ENCODE results near the gene MEGF11.

The MEGF11 gene

DNA sequence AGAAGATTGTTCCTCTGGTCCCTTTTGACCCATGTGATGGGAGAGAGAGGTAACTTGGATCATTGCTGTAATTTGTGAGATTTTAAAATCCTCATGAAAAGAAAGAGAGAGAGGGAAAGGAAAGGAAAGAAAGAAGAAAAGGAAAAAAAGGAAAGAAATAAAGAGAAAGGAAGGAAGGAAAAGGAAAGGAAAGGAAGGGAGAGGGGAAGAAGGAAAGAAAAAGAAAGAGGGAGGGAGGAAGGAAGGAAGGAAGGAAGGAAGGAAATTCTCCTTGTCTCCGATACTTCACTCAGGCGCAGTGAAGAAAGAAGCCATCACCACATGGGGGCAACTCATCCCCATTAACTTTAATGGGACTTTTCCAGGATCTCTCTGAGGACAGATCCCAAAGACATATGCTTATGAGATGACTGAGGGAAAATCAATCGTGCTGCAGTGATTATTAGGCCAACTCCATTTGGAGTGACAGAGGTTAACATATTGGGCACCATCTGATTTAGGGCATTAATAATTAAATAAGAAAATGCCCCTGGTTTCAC lies 123.0 kb downstream of the MEGF11 start:
- no peak for DNase-seq (ENCODE audit: insufficient read length, low spot score)
- no peak for FAIRE-seq

DNA sequence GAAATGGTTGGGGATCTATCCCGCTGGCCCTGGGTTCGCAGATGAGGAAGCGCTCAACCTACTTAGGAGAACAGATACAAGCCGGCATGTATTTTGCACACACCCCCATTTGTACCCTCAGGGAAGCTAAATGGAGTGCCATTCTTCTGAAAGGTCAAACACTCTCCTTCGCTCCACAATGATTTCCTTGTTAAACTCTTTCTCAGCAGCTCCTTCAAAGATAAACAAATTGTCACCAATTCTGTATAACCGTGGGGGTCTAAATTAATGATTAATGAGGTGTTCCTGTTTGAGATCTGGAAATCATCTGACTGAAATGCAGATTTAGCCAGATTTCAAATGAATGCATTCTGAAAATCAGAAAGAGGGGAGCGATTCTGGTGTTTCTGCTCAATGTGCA lies 124.0 kb downstream of the MEGF11 start:
- FAIRE-seq (no peak), DNase-seq (ENCODE audit: insufficient read length, low spot score) (no peak)

DNA sequence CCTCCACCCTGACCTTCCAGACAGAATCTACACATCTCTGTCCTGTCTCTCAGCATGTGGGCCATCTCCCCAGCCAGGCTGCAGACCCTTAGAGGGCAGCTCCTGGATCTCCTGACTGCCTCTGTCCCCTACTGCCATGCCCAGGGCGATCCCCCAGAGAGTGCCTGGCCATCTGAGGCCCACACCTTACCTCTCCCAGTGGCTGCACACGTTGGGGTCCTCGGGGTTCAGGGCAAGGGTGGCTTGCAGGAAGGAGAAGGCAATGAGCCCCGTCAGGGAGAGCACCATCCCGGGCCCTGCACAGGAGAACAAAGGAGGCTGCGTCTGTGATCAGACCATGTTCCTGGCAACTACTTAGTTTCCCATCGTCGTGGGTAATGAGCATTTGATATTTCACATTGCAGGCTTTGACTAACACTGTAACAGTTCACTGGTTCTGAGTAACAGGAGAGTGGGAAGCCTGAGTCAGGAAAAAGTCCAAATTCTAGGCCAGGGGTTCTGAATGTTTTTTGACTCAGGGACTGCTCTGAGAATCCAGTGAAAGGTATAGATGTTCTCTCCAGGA lies 125.4 kb downstream of the MEGF11 start:
- no peak for FAIRE-seq

DNA sequence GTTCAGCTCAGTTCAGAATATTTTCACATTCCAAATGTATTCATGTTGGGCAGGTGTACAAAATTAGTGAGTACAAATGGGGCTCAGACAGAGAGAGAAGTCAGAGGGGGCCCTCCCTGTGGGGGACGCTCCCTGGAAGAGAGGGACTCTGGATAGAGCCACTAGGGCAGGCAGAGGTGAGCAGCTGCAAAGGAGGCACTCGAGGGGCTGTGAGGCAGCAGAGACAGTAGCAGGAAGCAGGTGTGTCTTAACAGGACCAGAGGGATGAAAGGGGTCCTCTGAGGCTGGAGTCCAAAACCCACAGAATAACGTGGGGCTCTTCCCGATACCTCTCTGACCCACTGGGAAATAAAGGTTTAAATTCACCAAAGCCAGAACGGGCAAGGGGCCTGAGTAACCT lies 127.1 kb downstream of the MEGF11 start:
- DNase-seq (ENCODE audit: insufficient read length, low spot score) (no peak), FAIRE-seq (no peak)

More for the DNA sequence above, 125.4 kb downstream of the MEGF11 start:
- no peak for DNase-seq (ENCODE audit: insufficient read length, low spot score)

DNA sequence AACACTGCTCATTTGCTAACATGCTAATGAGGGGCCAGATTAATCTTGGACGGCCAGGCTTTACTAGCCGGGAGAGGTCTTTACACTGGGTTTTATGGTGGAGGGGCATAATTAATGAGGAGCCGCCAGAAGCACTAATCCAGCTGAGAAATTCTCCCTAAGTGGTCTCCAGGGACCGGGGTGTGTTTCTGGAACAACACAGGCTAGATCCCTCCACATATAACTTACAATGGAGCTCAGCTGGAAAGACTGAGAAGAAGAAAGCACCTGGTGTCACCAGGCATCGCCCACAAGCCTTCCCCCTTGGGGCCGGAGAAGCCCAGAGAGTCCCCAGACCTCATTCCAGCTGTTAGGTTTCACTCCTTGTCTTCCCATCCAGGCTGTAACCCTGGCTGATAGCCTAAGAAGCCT lies 127.5 kb downstream of the MEGF11 start:
- no peak for DNase-seq (ENCODE audit: insufficient read length, low spot score)
- FAIRE-seq = no peak

DNA sequence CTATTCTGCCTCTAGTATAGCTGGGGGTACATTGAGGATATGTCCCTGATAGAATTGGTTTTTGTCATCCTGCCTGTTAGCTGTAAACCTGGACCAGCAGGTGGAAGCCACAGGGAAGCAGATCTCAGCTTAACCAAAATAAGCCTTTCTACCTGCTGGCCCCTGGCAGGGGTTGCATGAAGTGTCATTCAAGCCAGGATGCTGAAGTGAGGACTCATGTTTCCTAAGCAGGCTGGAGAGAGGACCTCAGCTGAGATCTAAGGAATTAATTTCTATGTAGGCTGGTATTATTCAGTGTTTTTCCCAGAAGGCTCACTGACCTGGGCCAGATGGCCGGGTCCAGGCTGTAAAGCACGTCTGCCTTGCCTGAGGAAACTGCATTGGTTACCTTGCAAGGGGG lies 128.9 kb downstream of the MEGF11 start:
- DNase-seq (ENCODE audit: insufficient read length, low spot score) (no peak), FAIRE-seq (no peak)

DNA sequence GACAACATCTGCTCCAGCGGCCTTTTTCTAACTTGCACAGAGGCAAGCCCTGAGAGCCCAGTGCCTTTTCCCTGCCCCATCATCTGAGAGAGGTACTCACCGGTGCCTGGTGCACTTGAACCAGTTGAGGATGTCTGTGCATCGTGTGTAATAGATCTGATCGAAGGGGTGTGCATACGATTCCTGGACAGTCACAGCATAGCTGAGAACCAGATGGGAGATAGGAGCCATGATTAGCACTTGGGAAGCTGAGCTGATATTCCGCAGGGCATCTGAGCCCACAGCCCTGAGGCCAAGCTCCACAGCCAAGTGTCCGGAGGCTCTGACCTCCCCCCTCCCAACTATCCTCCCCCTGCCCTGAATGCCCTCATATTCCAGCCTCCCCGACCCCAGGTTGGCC lies 129.8 kb downstream of the MEGF11 start:
- FAIRE-seq (no peak), DNase-seq (ENCODE audit: insufficient read length, low spot score) (no peak)

DNA sequence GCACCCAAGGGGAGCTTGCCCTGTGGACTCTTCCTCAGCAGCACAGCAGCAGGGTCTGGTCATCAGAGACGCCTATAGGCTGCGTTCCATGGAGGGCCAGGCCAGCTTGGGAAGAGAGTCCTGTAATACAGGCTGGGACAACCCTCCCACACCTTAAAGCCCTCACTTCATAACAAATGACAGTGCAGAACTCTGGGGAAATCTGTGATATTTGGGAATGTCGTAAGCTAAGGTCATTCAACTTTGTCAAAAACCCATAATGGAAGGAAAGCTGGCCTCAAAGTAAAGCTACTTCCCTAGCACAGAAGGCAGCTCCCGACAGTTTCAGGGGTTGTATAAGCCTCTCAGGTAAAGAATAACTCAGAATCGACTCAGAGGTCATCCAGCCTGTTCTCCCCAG lies 133.1 kb downstream of the MEGF11 start:
- FAIRE-seq (no peak), DNase-seq (ENCODE audit: insufficient read length, low spot score) (no peak)

DNA sequence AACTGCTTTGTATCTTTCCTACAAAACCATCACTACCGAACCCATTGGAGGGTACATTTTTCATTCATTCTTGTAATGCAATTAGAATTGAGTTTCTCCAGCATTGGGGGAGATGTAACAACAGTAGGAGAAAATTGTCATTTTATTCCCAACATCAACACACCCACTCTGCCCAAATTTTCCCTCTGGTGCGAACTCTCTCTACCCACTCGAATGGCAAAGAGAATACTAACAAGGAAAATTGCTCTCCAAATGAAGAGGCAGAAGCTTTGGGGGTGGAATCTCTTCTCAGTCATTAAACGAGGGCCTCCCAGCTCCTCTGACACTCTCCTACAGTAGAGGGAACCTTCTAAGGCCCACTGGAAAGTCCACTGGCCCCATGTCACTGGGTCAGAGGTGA lies 135.7 kb downstream of the MEGF11 start:
- DNase-seq (ENCODE audit: insufficient read length, low spot score) (no peak), FAIRE-seq (no peak)

DNA sequence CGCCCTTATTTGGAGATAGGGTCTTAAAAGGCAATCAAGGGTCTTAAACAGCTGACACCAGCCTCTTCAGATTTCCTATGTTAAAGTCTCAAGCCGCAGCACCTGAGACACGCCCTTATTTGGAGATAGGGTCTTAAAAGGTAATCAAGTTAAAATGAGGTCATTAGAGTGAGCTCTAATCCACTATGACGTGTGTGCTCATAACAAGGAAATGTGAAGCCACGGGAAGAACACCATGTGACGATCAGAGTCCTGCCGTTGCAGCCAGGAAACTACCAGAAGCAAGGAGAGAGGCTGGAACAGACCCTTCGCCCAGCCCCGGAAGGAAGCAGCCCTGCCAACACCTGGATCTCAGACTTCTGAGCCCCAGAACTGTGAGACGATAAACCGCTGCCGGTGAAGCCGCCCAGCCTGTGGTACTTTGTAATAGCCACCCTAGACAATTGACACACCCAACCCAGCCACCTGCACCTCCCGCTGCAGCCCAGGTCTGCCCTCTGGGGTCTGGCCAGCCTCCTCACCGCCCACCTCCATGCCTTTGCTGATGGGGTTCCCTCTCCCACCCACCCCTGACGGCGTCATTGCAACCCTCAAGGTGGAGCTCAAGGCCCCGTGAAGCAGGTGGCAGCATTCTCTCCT lies 137.9 kb downstream of the MEGF11 start:
- FAIRE-seq (no peak), DNase-seq (ENCODE audit: insufficient read length, low spot score) (no peak)

DNA sequence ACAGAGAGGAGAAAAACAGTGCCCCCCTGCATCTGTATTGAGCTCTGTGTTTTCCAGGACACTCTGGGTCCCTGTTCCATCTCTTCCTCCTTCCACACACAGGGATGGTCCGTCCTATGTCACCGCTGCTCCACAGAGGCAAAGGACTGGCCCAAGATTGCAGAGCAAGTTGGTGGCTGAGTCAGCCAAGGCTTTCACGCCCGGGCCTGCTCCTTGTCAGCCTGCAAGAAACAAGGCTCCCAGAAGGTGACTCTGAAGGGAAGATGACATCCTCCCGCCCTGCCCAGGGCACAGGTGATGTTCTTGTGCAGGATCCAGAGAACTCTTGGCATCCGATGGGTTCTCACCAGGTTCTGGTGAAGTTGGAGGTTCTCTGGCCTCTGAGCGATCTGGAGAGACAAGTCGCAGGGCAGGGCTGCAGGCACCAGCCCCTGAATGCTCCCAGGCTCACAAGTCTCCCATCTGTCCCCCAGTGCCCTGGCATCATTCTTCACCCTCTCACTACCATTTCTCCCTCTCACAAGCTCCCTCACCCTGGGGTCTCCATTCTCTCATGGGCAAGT lies 138.6 kb downstream of the MEGF11 start:
- DNase-seq (ENCODE audit: insufficient read length, low spot score) (no peak), FAIRE-seq (no peak)

DNA sequence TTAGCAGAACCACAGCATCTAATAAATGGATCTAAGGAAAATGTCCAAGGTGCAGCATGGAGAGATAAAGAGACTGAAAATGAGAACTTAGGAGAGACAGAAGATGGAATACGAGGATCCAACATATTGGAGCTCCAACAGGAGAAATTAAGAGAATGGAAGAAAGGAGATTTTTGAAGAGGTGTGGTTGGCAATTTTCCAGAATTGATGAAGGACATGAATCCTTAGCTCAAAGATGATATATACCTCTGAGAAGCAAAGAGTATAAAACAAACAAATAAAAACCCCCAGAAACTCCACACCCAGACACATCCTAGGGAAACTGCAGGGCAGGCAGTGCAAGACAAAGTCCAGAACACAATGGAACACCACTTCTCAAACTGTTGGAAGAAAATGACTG lies 141.2 kb downstream of the MEGF11 start:
- DNase-seq (ENCODE audit: insufficient read length, low spot score) (no peak), FAIRE-seq (no peak)

DNA sequence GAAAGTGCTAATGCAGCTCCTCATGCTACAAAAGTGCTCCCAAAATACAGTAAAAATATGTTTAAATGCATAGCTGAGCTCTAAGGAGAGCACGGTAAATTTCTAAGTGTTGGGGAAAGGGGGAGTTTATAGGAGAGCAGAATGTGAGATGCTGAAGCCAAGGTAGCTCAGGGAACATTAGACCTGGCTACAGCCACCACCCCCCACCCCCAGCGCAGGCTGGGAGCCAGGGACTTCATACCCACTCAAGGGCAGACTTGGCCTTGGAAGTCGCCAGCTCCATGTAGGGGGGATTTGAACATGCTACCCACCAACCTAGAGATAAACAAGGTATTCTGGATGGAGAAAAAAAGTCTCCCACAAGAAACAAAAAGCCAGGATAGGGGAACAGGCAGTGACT lies 142.2 kb downstream of the MEGF11 start:
- FAIRE-seq = no peak

DNA sequence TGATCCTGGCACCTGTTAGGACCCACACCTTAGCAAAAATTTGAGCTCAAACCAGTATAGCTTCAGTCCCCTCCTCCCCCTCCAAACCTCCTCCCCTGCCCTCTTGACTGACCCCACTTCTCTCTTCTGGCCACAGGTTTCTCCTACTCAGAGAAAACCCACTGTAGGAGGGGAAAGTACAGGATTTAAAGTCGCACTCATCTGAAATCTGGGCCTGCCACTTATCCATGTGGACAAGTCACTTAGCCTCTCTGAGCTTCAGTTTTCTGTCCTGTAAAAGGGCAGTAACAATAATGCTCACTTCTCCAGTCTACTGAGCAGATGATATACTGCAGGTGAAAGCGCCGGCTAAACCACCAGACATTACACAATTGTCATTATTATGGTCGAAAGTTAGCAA lies 142.7 kb downstream of the MEGF11 start:
- FAIRE-seq = no peak
- DNase-seq (ENCODE audit: insufficient read length, low spot score) = no peak

More for the DNA sequence above, 142.2 kb downstream of the MEGF11 start:
- no peak for DNase-seq (ENCODE audit: insufficient read length, low spot score)

DNA sequence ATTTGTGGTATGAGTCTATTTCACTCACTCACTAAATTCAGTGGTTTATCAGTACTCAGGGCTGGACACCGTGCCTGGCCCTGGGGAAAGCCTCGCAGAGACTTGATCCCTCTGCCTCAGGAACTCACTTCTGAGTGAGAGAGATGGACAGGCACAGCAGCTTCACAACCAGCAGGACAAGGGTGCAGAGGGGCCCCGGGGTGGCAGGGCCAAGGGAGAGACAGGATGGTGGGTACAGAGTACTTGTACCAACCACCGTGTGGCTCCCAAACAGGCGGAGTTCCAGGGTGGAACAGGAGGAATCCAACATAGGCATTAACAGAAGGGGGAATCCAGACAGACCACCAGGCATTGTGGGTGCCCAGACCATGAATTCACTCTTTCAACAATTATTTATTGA lies 143.7 kb downstream of the MEGF11 start:
- DNase-seq (ENCODE audit: insufficient read length, low spot score) (no peak), FAIRE-seq (no peak)

DNA sequence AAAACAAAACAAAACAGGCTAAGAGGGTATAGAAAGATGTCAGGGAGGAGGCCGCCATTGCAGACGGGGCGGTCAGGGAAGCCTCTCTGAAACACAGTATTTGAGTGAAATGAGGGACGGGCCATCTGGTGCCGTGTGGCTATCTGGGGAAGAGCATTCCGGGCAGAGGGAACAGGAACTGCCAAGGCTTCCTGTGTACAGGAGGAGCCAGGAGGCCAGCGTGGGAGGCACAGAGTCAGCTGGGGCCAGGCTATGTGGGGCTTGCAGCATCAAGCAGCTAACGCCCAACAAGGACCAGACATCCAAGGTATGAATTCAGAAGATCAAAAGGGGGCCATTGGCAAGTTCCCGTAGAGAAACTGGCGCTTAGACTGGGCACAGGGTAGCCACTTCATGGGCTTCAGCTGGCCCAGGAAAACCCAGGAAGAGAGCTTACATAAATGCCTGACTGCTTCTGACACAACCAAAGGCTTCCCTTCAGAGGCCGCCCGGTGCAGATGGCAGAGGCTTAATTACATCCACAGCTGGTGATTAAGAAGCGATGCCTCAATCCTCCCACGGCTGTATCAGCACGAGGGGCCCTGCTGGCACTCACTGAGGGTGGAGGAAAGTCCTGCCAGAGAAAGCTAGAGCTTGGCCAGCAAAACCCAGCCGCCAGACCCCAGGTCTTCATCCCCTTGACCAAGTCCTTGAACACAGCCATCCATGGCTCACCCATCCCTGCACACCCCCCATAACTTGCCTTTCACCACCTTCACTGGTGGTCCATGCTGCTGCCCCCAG lies 144.9 kb downstream of the MEGF11 start:
- FAIRE-seq (no peak), DNase-seq (ENCODE audit: insufficient read length, low spot score) (no peak)

DNA sequence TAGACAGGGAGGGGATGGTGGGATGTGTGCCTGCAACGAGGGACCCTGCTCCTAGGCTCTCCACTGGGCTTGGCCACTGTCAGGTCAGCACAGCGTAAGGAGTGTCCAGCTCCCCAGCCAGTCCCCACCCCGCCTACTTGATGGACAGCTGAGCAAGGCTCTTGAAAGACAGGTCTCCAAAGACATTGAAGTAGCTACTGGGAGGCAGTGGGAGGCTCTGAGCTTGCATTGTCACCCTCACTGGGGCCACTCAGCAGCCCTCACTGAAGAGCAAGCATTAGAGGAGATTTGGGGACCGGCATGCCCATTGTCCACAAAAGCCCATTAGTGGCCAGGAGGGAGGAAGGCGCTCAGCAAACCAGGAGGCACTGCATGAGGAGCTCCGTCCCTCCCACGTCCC lies 146.5 kb downstream of the MEGF11 start:
- FAIRE-seq (no peak), DNase-seq (ENCODE audit: insufficient read length, low spot score) (no peak)

DNA sequence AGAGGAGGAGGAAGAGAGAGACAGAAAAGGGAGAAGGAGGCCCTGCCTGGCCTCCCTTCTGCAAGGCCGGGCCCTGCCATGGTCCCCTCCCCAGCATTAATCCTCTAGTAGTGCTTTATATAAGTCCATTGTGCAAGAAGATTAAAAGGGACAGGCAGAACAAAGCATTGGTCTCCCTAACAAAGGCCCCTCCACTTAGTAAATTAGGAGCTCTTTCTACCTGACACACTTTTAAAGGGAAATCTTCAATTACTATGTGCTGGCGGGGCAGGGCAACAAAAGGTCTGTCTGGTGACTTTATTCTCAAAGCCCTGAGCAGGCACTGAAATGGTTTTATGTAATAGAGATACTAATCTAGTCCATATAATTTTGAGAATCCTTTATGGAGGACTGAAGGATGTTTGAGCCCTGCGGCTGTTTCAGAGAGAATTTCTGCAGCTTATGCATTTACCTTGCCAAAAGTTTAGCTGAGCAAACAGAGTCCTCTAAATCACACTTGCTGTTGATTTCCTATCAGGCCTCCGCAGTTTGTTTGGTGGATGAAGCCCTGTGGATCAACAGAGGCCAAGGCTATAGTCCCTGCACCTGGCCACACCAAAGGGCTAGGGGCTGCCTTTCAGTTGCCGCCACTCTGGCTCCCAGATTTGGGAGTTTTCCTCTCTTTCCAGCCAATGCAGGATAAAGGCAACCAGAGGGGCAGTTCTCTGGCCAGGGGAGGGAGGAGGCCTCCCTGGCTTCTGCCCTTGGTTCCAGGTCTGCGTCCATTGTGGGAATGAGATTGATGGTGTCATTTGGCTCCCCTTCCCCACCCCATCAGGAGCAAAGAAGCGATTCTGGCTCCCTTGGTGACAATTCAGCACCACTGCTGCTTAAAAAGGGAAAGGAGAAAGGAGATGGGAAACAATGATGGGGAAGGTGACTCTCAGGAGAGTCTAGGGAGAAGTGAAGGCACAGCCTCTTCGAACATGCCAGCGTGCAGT lies 148.0 kb downstream of the MEGF11 start:
- FAIRE-seq = no peak
- DNase-seq (ENCODE audit: insufficient read length, low spot score) = no peak

DNA sequence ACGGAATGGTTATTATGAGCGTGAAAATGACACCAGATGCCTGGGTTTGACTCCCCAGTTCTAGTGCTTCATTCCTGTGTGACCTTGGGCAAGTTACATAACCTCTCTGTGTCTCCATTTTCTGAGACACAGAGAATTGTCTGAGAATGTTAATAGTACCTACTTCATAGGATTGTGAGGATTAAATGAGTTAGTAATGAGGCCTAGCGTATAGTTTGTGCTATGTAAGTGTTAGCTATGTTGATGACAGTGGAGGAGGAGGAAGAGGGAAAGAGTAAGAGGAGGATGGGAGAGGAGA lies 150.3 kb downstream of the MEGF11 start:
- no peak for DNase-seq (ENCODE audit: insufficient read length, low spot score)
- no peak for FAIRE-seq

DNA sequence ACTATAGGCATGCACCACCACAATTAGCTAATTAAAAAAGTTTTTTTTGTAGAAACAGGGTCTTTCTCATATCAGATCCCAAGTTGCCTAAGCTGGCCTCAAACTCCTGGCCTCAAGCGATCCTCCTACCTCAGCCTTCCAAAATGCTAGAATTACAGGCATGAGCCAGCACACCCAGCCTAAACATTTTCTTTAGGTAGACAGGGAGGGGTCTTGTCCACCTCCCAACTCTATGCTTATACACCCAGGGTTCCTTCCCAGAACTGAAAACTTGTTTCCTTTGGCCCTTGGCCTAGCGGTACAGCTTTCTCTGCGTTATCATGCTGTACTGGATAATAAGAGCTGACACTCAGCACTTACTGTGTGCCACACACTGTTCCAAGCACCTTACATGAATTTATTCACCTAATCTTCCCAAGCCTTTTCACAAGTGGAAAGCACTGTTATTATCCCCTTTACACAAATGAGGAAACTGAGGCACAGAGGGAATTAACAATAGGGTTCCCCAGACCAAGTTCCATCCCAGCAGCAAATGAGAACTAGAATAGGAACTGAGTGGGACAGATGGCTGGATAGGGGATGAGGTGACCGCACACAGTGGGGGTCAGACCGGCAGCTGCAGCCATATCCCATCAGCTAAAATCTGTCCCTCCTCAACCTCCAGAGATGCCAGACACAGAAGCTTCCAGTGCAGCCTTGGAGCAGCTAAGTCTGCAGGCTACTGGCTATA lies 150.8 kb downstream of the MEGF11 start:
- FAIRE-seq = no peak
- DNase-seq (ENCODE audit: insufficient read length, low spot score) = no peak
